H1 (cell line): ENCODE results near the gene TMEM120B.

Experiments used
- CREB1 ChIP-seq: IDR thresholded peaks from 2 replicates; pipeline ENCODE4 v1.6.1; 2012; ENCODE audit warnings: inconsistent platforms
- CTCF ChIP-seq, 3 experiments: IDR thresholded peaks; 1 replicate in 2 of 3; 2 replicates in 1 of 3; pipeline versions ENCODE4 v1.5.1 to v1.6.1; 2011; ENCODE audit warnings: low read length in 3 of 3, mild to moderate bottlenecking in 3 of 3, inconsistent platforms in 2 of 3, low read depth in 1 of 3, moderate library complexity in 1 of 3; ENCODE audit not compliant: insufficient read depth in 1 of 3; ENCODE audit errors: control extremely low read depth in 1 of 3
- EP300 ChIP-seq, 2 experiments: IDR thresholded peaks; 1 replicate in 1 of 2; 2 replicates in 1 of 2; pipeline ENCODE4 v1.6.1; 2011 to 2012; ENCODE audit warnings: low read depth in 2 of 2, low read length in 2 of 2, mild to moderate bottlenecking in 2 of 2, borderline replicate concordance in 1 of 2, inconsistent platforms in 1 of 2, moderate library complexity in 1 of 2
- GABPA ChIP-seq: IDR thresholded peaks from 2 replicates; pipeline ENCODE4 v1.6.1; 2011; ENCODE audit warnings: mild to moderate bottlenecking, low read length, moderate library complexity, borderline replicate concordance; ENCODE audit not compliant: insufficient read depth
- POLR2A ChIP-seq, 2 experiments: IDR thresholded peaks; 1 replicate in 1 of 2; 2 replicates in 1 of 2; pipeline ENCODE4 v1.6.1; 2011; ENCODE audit warnings: low read depth in 2 of 2, low read length in 2 of 2, mild to moderate bottlenecking in 2 of 2; ENCODE audit errors: control extremely low read depth in 1 of 2
- RAD21 ChIP-seq, 2 experiments: IDR thresholded peaks in 1 of 2; conservative IDR thresholded peaks in 1 of 2; 2 replicates each; pipeline ENCODE4 v1.6.1; 2011; ENCODE audit warnings: low read depth in 2 of 2, low read length in 2 of 2, improper control_type of control experiment in 1 of 2, inconsistent platforms in 1 of 2, mild to moderate bottlenecking in 1 of 2, moderate library complexity in 1 of 2
- SIN3A ChIP-seq, 2 experiments: IDR thresholded peaks in 1 of 2; conservative IDR thresholded peaks in 1 of 2; 2 replicates each; pipeline ENCODE4 v1.6.1; 2011 to 2012; ENCODE audit warnings: low read length in 2 of 2, improper control_type of control experiment in 1 of 2, low read depth in 1 of 2, mild to moderate bottlenecking in 1 of 2
- SP1 ChIP-seq: IDR thresholded peaks from 2 replicates; pipeline ENCODE4 v1.6.1; 2011; ENCODE audit warnings: low read depth, low read length
- TAF1 ChIP-seq: IDR thresholded peaks from 2 replicates; pipeline ENCODE4 v1.6.1; 2011; ENCODE audit warnings: mild to moderate bottlenecking, low read depth, low read length

GRCh38 chr12:121711361-121712189 lies 977 bp upstream of the TMEM120B start:
- TF ChIP-seq CTCF (IDR thresholded peaks at IDR 0.05; ENCODE audit: control extremely low read depth in 1 of 3, insufficient read depth in 1 of 3, low read depth in 1 of 3, low read length in 3 of 3) (no peak), GABPA (no peak), CREB1 (no peak), TAF1 (no peak), SP1 (no peak), POLR2A (IDR thresholded peaks at IDR 0.05; ENCODE audit: control extremely low read depth in 1 of 2, low read depth in 2 of 2, low read length in 2 of 2) (no peak), SIN3A (conservative IDR thresholded peaks at IDR 0.05 in 1 of 2, IDR thresholded peaks at IDR 0.05 in 1 of 2; ENCODE audit: low read depth in 1 of 2, low read length in 2 of 2) (no peak), RAD21 (IDR thresholded peaks at IDR 0.05 in 1 of 2, conservative IDR thresholded peaks at IDR 0.05 in 1 of 2; ENCODE audit: low read depth in 2 of 2, low read length in 2 of 2) (no peak), EP300 (IDR thresholded peaks at IDR 0.05; ENCODE audit: borderline replicate concordance in 1 of 2, low read depth in 2 of 2, low read length in 2 of 2) (no peak)
